IMR-90 (cell line): ENCODE data around the gene UGT8. TPM values are rescaled to one million over a fixed set of nuclear protein-coding genes. Genes with fewer than 3 reads are reported as not detected.

Experiments
- ATAC-seq: fragments of 200-7000 bp; cut with Tn5 transposase; 2 replicates; pipeline ENCODE4 v1.9.1; 2020; ENCODE audit warnings: low read depth, mild to moderate bottlenecking, moderate library complexity
- BruUV-seq: library from RNA; stranded (reverse); fragments of 400-500 nt; replicated peaks from 2 replicates; lab custom pipeline; 2021; lab: Mats Ljungman, UMichigan
- CTCF ChIA-PET: fragments of 300-600 bp; formaldehyde crosslinking; extraction: SDS; loops from one replicate; lab custom pipeline; 2021; ENCODE audit warnings: antibody characterized with exemption; lab: Yijun Ruan, JAX
- POLR2A ChIA-PET: fragments of 300-600 bp; sonication (Branson Sonifier 250); formaldehyde crosslinking; loops from one replicate; lab custom pipeline; 2022; ENCODE audit warnings: antibody characterized with exemption; ENCODE audit not compliant: unreplicated experiment; lab: Charles Lee
- DNase-seq: peaks from one replicate; pipeline ENCODE4 v3.0.0; 2013
- H2AFZ ChIP-seq: replicated peaks from 2 replicates; pipeline ENCODE3; 2013; ENCODE audit warnings: low read length, mild to moderate bottlenecking; ENCODE audit not compliant: poor library complexity
- H2AK5ac ChIP-seq: 2 replicates; pipeline ENCODE4 v1.6.1; 2013; ENCODE audit warnings: low read depth, low read length, inconsistent platforms
- H2AK9ac ChIP-seq: replicated peaks from 2 replicates; pipeline ENCODE3; 2013; ENCODE audit warnings: mild to moderate bottlenecking, low read depth, low read length, moderate library complexity; ENCODE audit not compliant: poor library complexity
- H2BK120ac ChIP-seq: 2 replicates; pipeline ENCODE4 v1.6.1; 2013; ENCODE audit warnings: low read depth, low read length, inconsistent platforms
- H2BK15ac ChIP-seq: 3 replicates; pipeline ENCODE4 v1.6.1; 2013; ENCODE audit warnings: low read depth, low read length, inconsistent platforms
- H2BK20ac ChIP-seq: 2 replicates; pipeline ENCODE4 v1.6.1; 2013; ENCODE audit warnings: low read depth, mild to moderate bottlenecking, inconsistent platforms, low read length, moderate library complexity
- H2BK5ac ChIP-seq: 2 replicates; pipeline ENCODE4 v1.6.1; 2013; ENCODE audit warnings: mild to moderate bottlenecking, low read depth, low read length, inconsistent platforms; ENCODE audit not compliant: poor library complexity, severe bottlenecking
- H3K14ac ChIP-seq: replicated peaks from 2 replicates; pipeline ENCODE4 v1.6.1; 2013; ENCODE audit warnings: low read depth, low read length, inconsistent platforms
- H3K18ac ChIP-seq: 2 replicates; pipeline ENCODE4 v1.6.1; 2013; ENCODE audit warnings: low read depth, low read length, control low read depth
- H3K23ac ChIP-seq: 2 replicates; pipeline ENCODE4 v1.6.1; 2013; ENCODE audit warnings: low read depth, low read length, inconsistent platforms
- H3K27ac ChIP-seq: 2 replicates; pipeline ENCODE4 v1.5.1; 2013; ENCODE audit warnings: mild to moderate bottlenecking, control low read depth, low read length; ENCODE audit not compliant: insufficient read depth
- H3K27me3 ChIP-seq: 2 replicates; pipeline ENCODE4 v1.6.1; 2013; ENCODE audit warnings: low read length; ENCODE audit not compliant: control insufficient read depth, insufficient read depth
- H3K36me3 ChIP-seq: 2 replicates; pipeline ENCODE4 v1.6.1; 2013; ENCODE audit warnings: low read length, mixed read lengths; ENCODE audit not compliant: control insufficient read depth, insufficient read depth
- H3K4ac ChIP-seq: 2 replicates; pipeline ENCODE4 v1.6.1; 2013; ENCODE audit warnings: low read depth, low read length, inconsistent platforms
- H3K4me1 ChIP-seq: 2 replicates; pipeline ENCODE4 v1.6.1; 2013; ENCODE audit warnings: low read length, mixed read lengths; ENCODE audit not compliant: control insufficient read depth, insufficient read depth
- H3K4me2 ChIP-seq: 2 replicates; pipeline ENCODE4 v1.6.1; 2013; ENCODE audit warnings: low read depth, mild to moderate bottlenecking, control low read depth, low read length, moderate library complexity
- H3K4me3 ChIP-seq: 2 replicates; pipeline ENCODE4 v1.5.1; 2013; ENCODE audit warnings: low read depth, mild to moderate bottlenecking, control low read depth, low read length, moderate library complexity; ENCODE audit not compliant: insufficient read depth
- H3K56ac ChIP-seq: 2 replicates; pipeline ENCODE4 v1.6.1; 2013; ENCODE audit warnings: low read length, inconsistent platforms; ENCODE audit not compliant: insufficient read depth; ENCODE audit errors: extremely low read depth
- H3K79me1 ChIP-seq, 2 experiments: 2 replicates each; pipeline ENCODE4 v1.6.1; 2013; ENCODE audit warnings: low read length in 2 of 2, inconsistent platforms in 1 of 2, low read depth in 1 of 2
- H3K9ac ChIP-seq: 2 replicates; pipeline ENCODE4 v1.6.1; 2013; ENCODE audit warnings: low read depth, low read length, control low read depth
- H3K9me1 ChIP-seq: 2 replicates; pipeline ENCODE4 v1.6.1; 2013; ENCODE audit warnings: low read length, inconsistent platforms; ENCODE audit not compliant: insufficient read depth
- H3K9me3 ChIP-seq: 2 replicates; pipeline ENCODE4 v1.6.1; 2013; ENCODE audit warnings: low read length; ENCODE audit not compliant: control insufficient read depth, insufficient read depth
- H4K20me1 ChIP-seq: 2 replicates; pipeline ENCODE4 v1.6.1; 2013; ENCODE audit warnings: low read length, inconsistent platforms; ENCODE audit not compliant: insufficient read depth
- H4K5ac ChIP-seq: 2 replicates; pipeline ENCODE4 v1.6.1; 2013; ENCODE audit warnings: mild to moderate bottlenecking, low read depth, low read length, control low read depth
- H4K8ac ChIP-seq, 2 experiments: 2 replicates each; pipeline ENCODE4 v1.6.1; 2013; ENCODE audit warnings: low read depth in 2 of 2, low read length in 2 of 2, control low read depth in 1 of 2, inconsistent platforms in 1 of 2
- H4K91ac ChIP-seq: 2 replicates; pipeline ENCODE4 v1.6.1; 2013; ENCODE audit warnings: low read depth, low read length, inconsistent platforms; ENCODE audit not compliant: insufficient read depth
- CEBPB ChIP-seq: IDR thresholded peaks from 2 replicates; pipeline ENCODE4 v1.6.1; 2012; ENCODE audit warnings: low read depth, low read length, improper control_type of control experiment
- FOS ChIP-seq: fragments of 150-350 bp; IDR thresholded peaks from 2 replicates; pipeline ENCODE4 v1.6.1; 2016; ENCODE audit warnings: low read depth, low read length
- MAFK ChIP-seq: IDR thresholded peaks from 2 replicates; pipeline ENCODE4 v1.6.1; 2012; ENCODE audit warnings: low read depth, low read length, improper control_type of control experiment
- MAZ ChIP-seq: IDR thresholded peaks from 2 replicates; pipeline ENCODE4 v1.6.1; 2012; ENCODE audit warnings: low read depth, mild to moderate bottlenecking, low read length, improper control_type of control experiment, moderate library complexity, borderline replicate concordance
- NFE2L2 ChIP-seq: fragments of 150-350 bp; IDR thresholded peaks from 2 replicates; pipeline ENCODE4 v1.6.1; 2016; ENCODE audit warnings: low read depth, mild to moderate bottlenecking, low read length
- POLR2A ChIP-seq: IDR thresholded peaks from 2 replicates; pipeline ENCODE4 v1.6.1; 2012; ENCODE audit warnings: mild to moderate bottlenecking, low read depth, low read length
- RCOR1 ChIP-seq: IDR thresholded peaks from 2 replicates; pipeline ENCODE4 v1.6.1; 2012; ENCODE audit warnings: mild to moderate bottlenecking, low read length, improper control_type of control experiment; ENCODE audit not compliant: insufficient replicate concordance
- SMC3 ChIP-seq: fragments of 150-350 bp; IDR thresholded peaks from 2 replicates; pipeline ENCODE4 v1.6.1; 2016; ENCODE audit warnings: low read depth, mild to moderate bottlenecking, antibody characterized with exemption, low read length, moderate library complexity
- WGBS, 2 experiments: methylation state at CpG; one replicate each; pipeline versions ENCODE4 v1.1.5 to v1.1.7; 2013; ENCODE audit warnings: missing lambda C conversion rate in 2 of 2; ENCODE audit not compliant: insufficient read length in 1 of 2; ENCODE audit errors: extremely low coverage in 2 of 2; 5-methylcytosine and 5-hydroxymethylcytosine counted together
- dilution Hi-C: fragments of 300-500 bp; cut with HindIII; formaldehyde crosslinking; loops from one replicate; pipeline ENCODE4 v1.14.3; 2018; ENCODE audit warnings: low sequenced_read_pairs; ENCODE audit not compliant: unreplicated experiment
- in situ Hi-C: fragments of 300-500 bp; cut with MboI; formaldehyde crosslinking; loops from 3 replicates; pipeline ENCODE4 v1.14.3; 2019; ENCODE audit warnings: low sequenced_read_pairs, inconsistent platforms, mixed read lengths
- intact Hi-C: fragments of 100-400 bp; cut with micrococcal nuclease; formaldehyde crosslinking; loops from 2 replicates; pipeline ENCODE4 v1.10.0; 2022
- polyA plus RNA-seq, 3 experiments: library from polyadenylated mRNA; depleted of rRNA; stranded (reverse); fragments of >200 nt; gene quantifications; 2 replicates each; pipeline ENCODE4 v1.2.3, GENCODE V29; 2012; ENCODE audit warnings: low replicate concordance in 1 of 3
- total RNA-seq: library from RNA; depleted of rRNA; stranded (reverse); fragments of >200 nt; gene quantifications from 2 replicates; pipeline ENCODE4 v1.2.3, GENCODE V29; 2012

UGT8 gene
- total and polyA plus RNA-seq, 2 of the 4 experiments (the other 2 are of a cell fraction): not detected

GRCh38 chr4:114595921-114596320 lies 2.7 kb upstream of the UGT8 start:
- no peak for DNase-seq
- intact Hi-C loops (no loop called here), in situ Hi-C loops (no loop called here), dilution Hi-C loops (no loop called here)
- TF ChIP-seq RCOR1 (no peak), POLR2A (no peak), NFE2L2 (no peak), SMC3 (no peak), CEBPB (no peak), MAZ (no peak), FOS (no peak), MAFK (no peak)
- POLR2A ChIA-PET: no interaction called here
- Histone ChIP-seq H4K91ac (no peak overlapping the region), H3K27me3 (peaks cover 24% of the 10 kb centered on the region), H3K4ac (no peak overlapping the region), H3K27ac (no peak overlapping the region), H2AK5ac (no peak overlapping the region), H2BK20ac (no peak overlapping the region), H3K9ac (no peak overlapping the region), H2BK5ac (no peak overlapping the region), H4K8ac (no peak overlapping the region), H3K36me3 (no peaks in the 10 kb centered on the region), H3K18ac (no peak overlapping the region), H3K4me3 (no peak overlapping the region), H3K23ac (no peak overlapping the region), H3K4me1 (peaks cover 1% of the 10 kb centered on the region; the same call in 1 of the 2 replicates), H2AK9ac (no peak overlapping the region), H3K9me1 (no peaks in the 10 kb centered on the region), H4K20me1 (no peaks in the 10 kb centered on the region), H3K9me3 (no peaks in the 10 kb centered on the region), H3K79me1 (no peaks in the 10 kb centered on the region), H3K56ac (no peak overlapping the region), H4K5ac (no peak overlapping the region), H3K14ac (no peak overlapping the region), H3K4me2 (no peak overlapping the region), H2BK15ac (no peak overlapping the region), H2AFZ (no peak overlapping the region), H2BK120ac (no peak overlapping the region)
- CTCF ChIA-PET: no interaction called here
- no CpG with 5 or more reads among the region's 2 CpGs for WGBS, 2 experiments
- BruUV-seq: no TSS peak
- ATAC-seq: no peak
